Activated CD4-positive, alpha-beta memory T cell treated with anti-CD3 and anti-CD28 coated beads for 36 hours (primary cell): ENCODE measurements around the gene DMRT1. TPM values are rescaled to one million over a fixed set of nuclear protein-coding genes. Genes with fewer than 3 reads are reported as not detected.

ENCODE experiments used
- CTCF ChIA-PET: fragments of 350-600 bp; sonication (Branson Sonifier 250); formaldehyde crosslinking; loops from one replicate; lab custom pipeline; 2021; ENCODE audit warnings: antibody characterized with exemption, inconsistent platforms; lab: Charles Lee
- POLR2A ChIA-PET: fragments of 350-600 bp; sonication (Branson Sonifier 250); formaldehyde crosslinking; loops from one replicate; lab custom pipeline; 2021; ENCODE audit warnings: antibody characterized with exemption; lab: Charles Lee
- DNase-seq: peaks from one replicate; pipeline ENCODE4 v3.0.0-alpha.2; 2020
- H3K27ac Mint-ChIP-seq: one replicate; pipeline ENCODE4 v1.8.0; 2021; ENCODE audit warnings: mixed read lengths
- H3K27me3 Mint-ChIP-seq: one replicate; pipeline ENCODE4 v1.8.0; 2021; ENCODE audit warnings: mixed read lengths
- H3K36me3 Mint-ChIP-seq: one replicate; pipeline ENCODE4 v1.8.0; 2021; ENCODE audit warnings: mixed read lengths
- H3K4me1 Mint-ChIP-seq: one replicate; pipeline ENCODE4 v1.8.0; 2021; ENCODE audit warnings: low read depth, mixed read lengths
- H3K4me3 Mint-ChIP-seq: one replicate; pipeline ENCODE4 v1.8.0; 2021; ENCODE audit warnings: mild to moderate bottlenecking, mixed read lengths
- H3K9me3 Mint-ChIP-seq: one replicate; pipeline ENCODE4 v1.8.0; 2021; ENCODE audit warnings: mixed read lengths
- intact Hi-C: fragments of 100-400 bp; cut with micrococcal nuclease; formaldehyde crosslinking; loops from one replicate; pipeline ENCODE4 v1.15.1; 2023
- total RNA-seq, 2 experiments: library from RNA; stranded (reverse); gene quantifications; one replicate each; pipeline ENCODE4 v1.2.3, GENCODE V29; 2021

DMRT1 gene
- total RNA-seq, 2 experiments from 2014 or later, result not detected

- CTCF ChIA-PET, result interaction anchor here (1.9 kb wide), 1 partner anchor 10 kb away, joined by 6 read pairs; no protein-coding TSS in a partner anchor
- H3K4me3 Mint-ChIP-seq, result no peak overlapping the region
- POLR2A ChIA-PET, result no interaction called here
Observed at GRCh38 chr9:1014640-1015039, 173.1 kb downstream of the DMRT1 start.

GRCh38 chr9:1018121-1018520 lies 176.6 kb downstream of the DMRT1 start:
- Mint-ChIP-seq H3K4me1 (no peaks in the 10 kb centered on the region), H3K27ac (no peak overlapping the region), H3K27me3 (peaks cover 17% of the 10 kb centered on the region), H3K4me3 (no peak overlapping the region), H3K36me3 (no peaks in the 10 kb centered on the region), H3K9me3 (peaks cover 3% of the 10 kb centered on the region)
- ChIA-PET CTCF (interaction anchor here (1.8 kb wide), 1 partner anchor 9 kb away, joined by 11 read pairs; no protein-coding TSS in a partner anchor), POLR2A (no interaction called here)
- intact Hi-C loops, result no loop called here
- DNase-seq, result peak; percentile 33

More at GRCh38 chr9:1014640-1015039, 173.1 kb downstream of the DMRT1 start:
- Mint-ChIP-seq H3K27me3 (peaks cover 11% of the 10 kb centered on the region), H3K36me3 (no peaks in the 10 kb centered on the region), H3K9me3 (no peaks in the 10 kb centered on the region), H3K27ac (no peak overlapping the region), H3K4me1 (no peaks in the 10 kb centered on the region)
- intact Hi-C loops, result no loop called here
- no peak for DNase-seq

Other genes starting within 250 kb of the DMRT1 start
- not detected for gene DMRT3, start 135.0 kb downstream of the DMRT1 start, total RNA-seq
- gene DMRT2, start 208.7 kb downstream of the DMRT1 start, total RNA-seq, result under 1 TPM; 0.24 to 0.58 TPM